UCSD-AML1 (cell line): ENCODE measurements around the gene GRID2.

Experiments used
- DNase-seq: peaks from one replicate; lab custom pipeline; 2025; ENCODE audit not compliant: unreplicated experiment; lab: John Stamatoyannopoulos, UW

Gene GRID2

GRCh38 chr4:93777081-93777460 lies 1473.3 kb downstream of the GRID2 start:
- DNase-seq, result no peak

GRCh38 chr4:93779228-93779627 lies 1475.5 kb downstream of the GRID2 start:
- DNase-seq, result peak; percentile 6

DNA sequence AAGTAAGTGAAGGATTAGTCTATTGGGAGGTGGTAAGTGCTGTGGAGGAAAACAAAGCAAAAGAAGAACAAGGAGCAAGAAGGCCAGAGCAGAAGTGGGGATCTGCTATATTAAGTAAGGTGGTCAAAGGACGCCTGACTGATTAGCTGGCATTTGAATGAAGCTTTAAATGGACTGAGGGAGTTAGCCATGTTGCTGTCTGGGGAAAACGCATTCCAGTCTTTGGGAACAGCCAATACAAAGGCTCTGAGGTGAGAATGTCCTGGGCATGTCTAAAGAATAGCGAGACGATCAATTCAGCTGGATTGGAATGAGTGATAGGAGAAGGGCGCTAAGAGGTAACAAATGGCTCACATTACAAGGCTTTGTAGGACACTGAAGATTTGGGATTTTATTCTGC lies 1476.3 kb downstream of the GRID2 start:
- DNase-seq, result no peak

- no peak for DNase-seq
Observed at GRCh38 chr4:93781198-93781597, 1477.4 kb downstream of the GRID2 start.

- no peak for DNase-seq
Observed at GRCh38 chr4:93786149-93786548, 1482.4 kb downstream of the GRID2 start.

GRCh38 chr4:93788712-93789111 lies 1484.9 kb downstream of the GRID2 start:
- DNase-seq, result no peak

- peak; percentile 28 for DNase-seq
Observed at GRCh38 chr4:93791570-93792195, 1487.9 kb downstream of the GRID2 start.

- DNase-seq, result no peak
Observed at GRCh38 chr4:93802045-93802444, 1498.3 kb downstream of the GRID2 start.

GRCh38 chr4:93809773-93810172 lies 1506.0 kb downstream of the GRID2 start:
- no peak for DNase-seq

GRCh38 chr4:93810340-93810992 lies 1506.7 kb downstream of the GRID2 start:
- no peak for DNase-seq

DNA sequence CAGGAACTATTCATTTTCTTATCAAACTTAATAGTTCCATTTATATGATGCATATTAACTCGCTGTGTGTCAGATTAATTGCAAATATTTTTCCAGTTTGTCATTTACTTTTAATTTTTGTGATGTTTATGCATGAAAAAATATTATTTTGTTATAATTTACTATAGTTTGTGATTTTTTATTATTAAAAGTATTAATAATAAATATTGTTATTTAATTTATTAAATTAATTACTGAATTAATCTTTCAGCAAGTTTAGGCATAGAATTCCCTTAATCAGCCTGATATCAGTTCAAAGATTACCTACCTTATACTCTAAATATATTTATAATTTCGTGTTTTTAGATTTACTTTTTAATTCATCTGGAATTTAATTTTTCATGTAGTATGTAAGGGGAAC lies 1509.3 kb downstream of the GRID2 start:
- no peak for DNase-seq

DNA sequence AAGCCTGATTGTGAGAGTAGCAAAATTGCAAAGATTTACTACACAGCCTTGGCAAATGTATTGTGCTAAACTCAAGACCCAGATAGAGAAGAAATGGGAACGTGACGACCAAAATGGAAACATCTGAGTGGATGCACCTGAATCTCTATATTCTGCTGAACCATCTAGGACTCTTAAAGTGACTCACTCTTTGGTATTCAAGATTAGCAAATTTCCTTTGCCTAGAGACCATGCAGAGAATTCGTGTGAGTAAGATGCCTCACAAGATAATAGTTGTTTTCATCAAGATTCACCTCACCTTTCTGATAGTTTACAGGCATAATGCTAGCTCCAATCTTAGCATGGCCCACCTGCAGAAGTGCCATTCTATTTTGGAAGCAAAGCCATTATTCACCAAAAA lies 1510.4 kb downstream of the GRID2 start:
- no peak for DNase-seq

DNA sequence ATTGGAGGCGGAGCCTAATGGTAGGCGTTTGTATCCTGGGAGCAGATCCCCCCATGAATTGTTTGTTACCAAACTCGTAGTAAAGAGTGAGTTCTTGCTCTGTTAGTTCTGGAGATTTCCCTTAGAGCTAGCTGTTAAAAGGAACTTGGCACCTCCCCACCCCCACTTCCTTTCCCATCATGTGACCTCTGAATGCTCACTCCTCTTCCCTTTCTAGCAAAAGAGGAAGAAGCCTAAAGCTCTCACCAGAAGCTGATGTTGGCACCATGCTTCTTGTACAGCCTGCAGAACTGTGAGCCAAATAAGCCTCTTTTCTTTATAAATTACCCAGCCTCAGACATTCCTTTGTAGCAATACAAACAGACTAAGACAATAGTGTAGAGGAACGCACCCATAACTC lies 1511.0 kb downstream of the GRID2 start:
- DNase-seq, result peak; percentile 54
